GM12878 (cell line): Measurements from ENCODE around the gene UNG.
"Not testable (repeated sequence)": the region's sequence is repeated elsewhere in the genome, so short reads cannot be mapped to it uniquely, and the experiment has no call there.

Source experiments
- BRCA1 ChIP-seq: IDR thresholded peaks from 2 replicates; pipeline ENCODE4 v1.6.1; 2011; ENCODE audit warnings: low read depth, low read length, improper control_type of control experiment
- CEBPB ChIP-seq, 2 experiments: fragments of 150-350 bp in 1 of 2; IDR thresholded peaks; 2 replicates each; pipeline ENCODE4 v1.6.1; 2012 to 2014; ENCODE audit warnings: low read depth in 2 of 2, low read length in 2 of 2, borderline replicate concordance in 1 of 2, inconsistent platforms in 1 of 2
- CHD2 ChIP-seq: IDR thresholded peaks from 2 replicates; pipeline ENCODE4 v1.6.1; 2011; ENCODE audit warnings: low read depth, low read length, improper control_type of control experiment, borderline replicate concordance
- EED ChIP-seq: sonication (generic); IDR thresholded peaks from 2 replicates; pipeline ENCODE4 v1.6.1; 2016; ENCODE audit warnings: antibody characterized with exemption, low read depth
- HDAC2 ChIP-seq: fragments of 200-600 bp; sonication (generic); IDR thresholded peaks from 2 replicates; pipeline ENCODE4 v1.6.1; 2017
- KDM1A ChIP-seq: fragments of 200-600 bp; sonication (generic); IDR thresholded peaks from 2 replicates; pipeline ENCODE4 v1.6.1; 2016; ENCODE audit warnings: borderline replicate concordance
- NR2F1 ChIP-seq: fragments of 450-650 bp; conservative IDR thresholded peaks from 2 replicates; pipeline ENCODE4 v1.6.1; 2017; ENCODE audit warnings: mild to moderate bottlenecking
- SMAD1 ChIP-seq: fragments of 450-650 bp; IDR thresholded peaks from 2 replicates; pipeline ENCODE4 v1.6.1; 2018; ENCODE audit warnings: mild to moderate bottlenecking, low read depth; ENCODE audit not compliant: partially characterized antibody
- YY1 ChIP-seq: IDR thresholded peaks from 2 replicates; pipeline ENCODE4 v1.6.1; 2011; ENCODE audit warnings: low read depth, mild to moderate bottlenecking, low read length
- TF ChIP-seq, protein P1 (sequence below): IDR thresholded peaks from 2 replicates; pipeline ENCODE4 v1.6.1; 2012; ENCODE audit warnings: mild to moderate bottlenecking, low read depth, low read length
- TF ChIP-seq, protein P2 (sequence below): IDR thresholded peaks from 2 replicates; pipeline ENCODE4 v1.6.1; 2012; ENCODE audit warnings: improper control_type of control experiment, low read depth, low read length; ENCODE audit not compliant: insufficient replicate concordance
- TF ChIP-seq, protein P3 (sequence below): fragments of 450-650 bp; formaldehyde crosslinking; IDR thresholded peaks from 2 replicates; pipeline ENCODE4 v1.5.0; 2022; ENCODE audit warnings: mild to moderate bottlenecking, missing genetic modification characterization
- TF ChIP-seq, protein P4 (sequence below), 3 experiments: IDR thresholded peaks in 2 of 3; conservative IDR thresholded peaks in 1 of 3; 2 replicates each; pipeline ENCODE4 v1.5.1; 2011; ENCODE audit warnings: low read depth in 3 of 3, low read length in 3 of 3, mild to moderate bottlenecking in 3 of 3, control low read depth in 2 of 3, moderate library complexity in 2 of 3, inconsistent platforms in 1 of 3, mixed read lengths in 1 of 3; ENCODE audit not compliant: control insufficient read depth in 2 of 3, insufficient read depth in 1 of 3; ENCODE audit errors: extremely low read depth in 1 of 3
- TF ChIP-seq, protein P5 (sequence below): IDR thresholded peaks from 2 replicates; pipeline ENCODE4 v1.6.1; 2012; ENCODE audit warnings: low read depth, low read length, improper control_type of control experiment

DNA sequence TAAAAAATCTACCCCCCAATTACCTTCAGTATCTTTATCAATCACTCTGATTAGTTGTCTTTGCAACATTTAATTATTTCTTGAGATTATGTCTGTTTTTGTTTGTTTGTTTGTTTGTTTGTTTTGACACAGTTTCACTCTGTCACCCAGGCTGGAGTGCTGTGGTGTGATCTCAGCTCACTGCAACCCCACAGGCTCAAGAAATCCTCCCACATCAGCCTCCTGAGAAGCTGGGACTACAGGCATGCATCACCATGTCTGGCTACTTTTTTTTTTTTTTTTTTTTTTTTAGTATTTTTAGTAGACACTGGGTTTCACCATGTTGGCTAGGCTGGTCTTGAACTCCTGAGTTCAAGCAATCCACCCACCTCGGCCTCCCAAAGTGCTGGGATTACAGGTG, 49.7 kb downstream of the UNG start:
- TF ChIP-seq, protein P1, sequence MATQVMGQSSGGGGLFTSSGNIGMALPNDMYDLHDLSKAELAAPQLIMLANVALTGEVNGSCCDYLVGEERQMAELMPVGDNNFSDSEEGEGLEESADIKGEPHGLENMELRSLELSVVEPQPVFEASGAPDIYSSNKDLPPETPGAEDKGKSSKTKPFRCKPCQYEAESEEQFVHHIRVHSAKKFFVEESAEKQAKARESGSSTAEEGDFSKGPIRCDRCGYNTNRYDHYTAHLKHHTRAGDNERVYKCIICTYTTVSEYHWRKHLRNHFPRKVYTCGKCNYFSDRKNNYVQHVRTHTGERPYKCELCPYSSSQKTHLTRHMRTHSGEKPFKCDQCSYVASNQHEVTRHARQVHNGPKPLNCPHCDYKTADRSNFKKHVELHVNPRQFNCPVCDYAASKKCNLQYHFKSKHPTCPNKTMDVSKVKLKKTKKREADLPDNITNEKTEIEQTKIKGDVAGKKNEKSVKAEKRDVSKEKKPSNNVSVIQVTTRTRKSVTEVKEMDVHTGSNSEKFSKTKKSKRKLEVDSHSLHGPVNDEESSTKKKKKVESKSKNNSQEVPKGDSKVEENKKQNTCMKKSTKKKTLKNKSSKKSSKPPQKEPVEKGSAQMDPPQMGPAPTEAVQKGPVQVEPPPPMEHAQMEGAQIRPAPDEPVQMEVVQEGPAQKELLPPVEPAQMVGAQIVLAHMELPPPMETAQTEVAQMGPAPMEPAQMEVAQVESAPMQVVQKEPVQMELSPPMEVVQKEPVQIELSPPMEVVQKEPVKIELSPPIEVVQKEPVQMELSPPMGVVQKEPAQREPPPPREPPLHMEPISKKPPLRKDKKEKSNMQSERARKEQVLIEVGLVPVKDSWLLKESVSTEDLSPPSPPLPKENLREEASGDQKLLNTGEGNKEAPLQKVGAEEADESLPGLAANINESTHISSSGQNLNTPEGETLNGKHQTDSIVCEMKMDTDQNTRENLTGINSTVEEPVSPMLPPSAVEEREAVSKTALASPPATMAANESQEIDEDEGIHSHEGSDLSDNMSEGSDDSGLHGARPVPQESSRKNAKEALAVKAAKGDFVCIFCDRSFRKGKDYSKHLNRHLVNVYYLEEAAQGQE: not testable (repeated sequence)
- TF ChIP-seq BRCA1; KDM1A; CHD2; HDAC2; YY1; NR2F1; EED; SMAD1; CEBPB (IDR thresholded peaks at IDR 0.05; ENCODE audit: borderline replicate concordance in 1 of 2, low read depth in 2 of 2, low read length in 2 of 2): not testable (repeated sequence)
- TF ChIP-seq, protein P2, sequence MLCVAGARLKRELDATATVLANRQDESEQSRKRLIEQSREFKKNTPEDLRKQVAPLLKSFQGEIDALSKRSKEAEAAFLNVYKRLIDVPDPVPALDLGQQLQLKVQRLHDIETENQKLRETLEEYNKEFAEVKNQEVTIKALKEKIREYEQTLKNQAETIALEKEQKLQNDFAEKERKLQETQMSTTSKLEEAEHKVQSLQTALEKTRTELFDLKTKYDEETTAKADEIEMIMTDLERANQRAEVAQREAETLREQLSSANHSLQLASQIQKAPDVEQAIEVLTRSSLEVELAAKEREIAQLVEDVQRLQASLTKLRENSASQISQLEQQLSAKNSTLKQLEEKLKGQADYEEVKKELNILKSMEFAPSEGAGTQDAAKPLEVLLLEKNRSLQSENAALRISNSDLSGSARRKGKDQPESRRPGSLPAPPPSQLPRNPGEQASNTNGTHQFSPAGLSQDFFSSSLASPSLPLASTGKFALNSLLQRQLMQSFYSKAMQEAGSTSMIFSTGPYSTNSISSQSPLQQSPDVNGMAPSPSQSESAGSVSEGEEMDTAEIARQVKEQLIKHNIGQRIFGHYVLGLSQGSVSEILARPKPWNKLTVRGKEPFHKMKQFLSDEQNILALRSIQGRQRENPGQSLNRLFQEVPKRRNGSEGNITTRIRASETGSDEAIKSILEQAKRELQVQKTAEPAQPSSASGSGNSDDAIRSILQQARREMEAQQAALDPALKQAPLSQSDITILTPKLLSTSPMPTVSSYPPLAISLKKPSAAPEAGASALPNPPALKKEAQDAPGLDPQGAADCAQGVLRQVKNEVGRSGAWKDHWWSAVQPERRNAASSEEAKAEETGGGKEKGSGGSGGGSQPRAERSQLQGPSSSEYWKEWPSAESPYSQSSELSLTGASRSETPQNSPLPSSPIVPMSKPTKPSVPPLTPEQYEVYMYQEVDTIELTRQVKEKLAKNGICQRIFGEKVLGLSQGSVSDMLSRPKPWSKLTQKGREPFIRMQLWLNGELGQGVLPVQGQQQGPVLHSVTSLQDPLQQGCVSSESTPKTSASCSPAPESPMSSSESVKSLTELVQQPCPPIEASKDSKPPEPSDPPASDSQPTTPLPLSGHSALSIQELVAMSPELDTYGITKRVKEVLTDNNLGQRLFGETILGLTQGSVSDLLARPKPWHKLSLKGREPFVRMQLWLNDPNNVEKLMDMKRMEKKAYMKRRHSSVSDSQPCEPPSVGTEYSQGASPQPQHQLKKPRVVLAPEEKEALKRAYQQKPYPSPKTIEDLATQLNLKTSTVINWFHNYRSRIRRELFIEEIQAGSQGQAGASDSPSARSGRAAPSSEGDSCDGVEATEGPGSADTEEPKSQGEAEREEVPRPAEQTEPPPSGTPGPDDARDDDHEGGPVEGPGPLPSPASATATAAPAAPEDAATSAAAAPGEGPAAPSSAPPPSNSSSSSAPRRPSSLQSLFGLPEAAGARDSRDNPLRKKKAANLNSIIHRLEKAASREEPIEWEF: not testable (repeated sequence)
- TF ChIP-seq, protein P3, sequence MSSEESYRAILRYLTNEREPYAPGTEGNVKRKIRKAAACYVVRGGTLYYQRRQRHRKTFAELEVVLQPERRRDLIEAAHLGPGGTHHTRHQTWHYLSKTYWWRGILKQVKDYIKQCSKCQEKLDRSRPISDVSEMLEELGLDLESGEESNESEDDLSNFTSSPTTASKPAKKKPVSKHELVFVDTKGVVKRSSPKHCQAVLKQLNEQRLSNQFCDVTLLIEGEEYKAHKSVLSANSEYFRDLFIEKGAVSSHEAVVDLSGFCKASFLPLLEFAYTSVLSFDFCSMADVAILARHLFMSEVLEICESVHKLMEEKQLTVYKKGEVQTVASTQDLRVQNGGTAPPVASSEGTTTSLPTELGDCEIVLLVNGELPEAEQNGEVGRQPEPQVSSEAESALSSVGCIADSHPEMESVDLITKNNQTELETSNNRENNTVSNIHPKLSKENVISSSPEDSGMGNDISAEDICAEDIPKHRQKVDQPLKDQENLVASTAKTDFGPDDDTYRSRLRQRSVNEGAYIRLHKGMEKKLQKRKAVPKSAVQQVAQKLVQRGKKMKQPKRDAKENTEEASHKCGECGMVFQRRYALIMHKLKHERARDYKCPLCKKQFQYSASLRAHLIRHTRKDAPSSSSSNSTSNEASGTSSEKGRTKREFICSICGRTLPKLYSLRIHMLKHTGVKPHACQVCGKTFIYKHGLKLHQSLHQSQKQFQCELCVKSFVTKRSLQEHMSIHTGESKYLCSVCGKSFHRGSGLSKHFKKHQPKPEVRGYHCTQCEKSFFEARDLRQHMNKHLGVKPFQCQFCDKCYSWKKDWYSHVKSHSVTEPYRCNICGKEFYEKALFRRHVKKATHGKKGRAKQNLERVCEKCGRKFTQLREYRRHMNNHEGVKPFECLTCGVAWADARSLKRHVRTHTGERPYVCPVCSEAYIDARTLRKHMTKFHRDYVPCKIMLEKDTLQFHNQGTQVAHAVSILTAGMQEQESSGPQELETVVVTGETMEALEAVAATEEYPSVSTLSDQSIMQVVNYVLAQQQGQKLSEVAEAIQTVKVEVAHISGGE (CRISPR knock-in tag): not testable (repeated sequence)
- TF ChIP-seq, protein P4, sequence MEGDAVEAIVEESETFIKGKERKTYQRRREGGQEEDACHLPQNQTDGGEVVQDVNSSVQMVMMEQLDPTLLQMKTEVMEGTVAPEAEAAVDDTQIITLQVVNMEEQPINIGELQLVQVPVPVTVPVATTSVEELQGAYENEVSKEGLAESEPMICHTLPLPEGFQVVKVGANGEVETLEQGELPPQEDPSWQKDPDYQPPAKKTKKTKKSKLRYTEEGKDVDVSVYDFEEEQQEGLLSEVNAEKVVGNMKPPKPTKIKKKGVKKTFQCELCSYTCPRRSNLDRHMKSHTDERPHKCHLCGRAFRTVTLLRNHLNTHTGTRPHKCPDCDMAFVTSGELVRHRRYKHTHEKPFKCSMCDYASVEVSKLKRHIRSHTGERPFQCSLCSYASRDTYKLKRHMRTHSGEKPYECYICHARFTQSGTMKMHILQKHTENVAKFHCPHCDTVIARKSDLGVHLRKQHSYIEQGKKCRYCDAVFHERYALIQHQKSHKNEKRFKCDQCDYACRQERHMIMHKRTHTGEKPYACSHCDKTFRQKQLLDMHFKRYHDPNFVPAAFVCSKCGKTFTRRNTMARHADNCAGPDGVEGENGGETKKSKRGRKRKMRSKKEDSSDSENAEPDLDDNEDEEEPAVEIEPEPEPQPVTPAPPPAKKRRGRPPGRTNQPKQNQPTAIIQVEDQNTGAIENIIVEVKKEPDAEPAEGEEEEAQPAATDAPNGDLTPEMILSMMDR (IDR thresholded peaks at IDR 0.05 in 2 of 3, conservative IDR thresholded peaks at IDR 0.05 in 1 of 3; ENCODE audit: control insufficient read depth in 2 of 3, extremely low read depth in 1 of 3, insufficient read depth in 1 of 3, low read depth in 3 of 3, low read length in 3 of 3): not testable (repeated sequence)
- TF ChIP-seq, protein P5, sequence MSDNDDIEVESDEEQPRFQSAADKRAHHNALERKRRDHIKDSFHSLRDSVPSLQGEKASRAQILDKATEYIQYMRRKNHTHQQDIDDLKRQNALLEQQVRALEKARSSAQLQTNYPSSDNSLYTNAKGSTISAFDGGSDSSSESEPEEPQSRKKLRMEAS: not testable (repeated sequence)
